Omental fat pad (tissue), 4 donors: ENCODE measurements around the gene TBC1D19. TPM values are rescaled to one million over a fixed set of nuclear protein-coding genes. Genes with fewer than 3 reads are reported as not detected.
"Not testable (repeated sequence)": the region's sequence is repeated elsewhere in the genome, so short reads cannot be mapped to it uniquely, and the experiment has no call there.

Experiments used
- ATAC-seq: fragments of 150-250 bp; one replicate; pipeline ENCODE4 v1.9.1; 2016; ENCODE audit warnings: mild to moderate bottlenecking, moderate library complexity; ENCODE audit not compliant: low FRiP score
- DNase-seq: peaks from one replicate; pipeline ENCODE4 v3.0.0-alpha.2; 2019; ENCODE audit warnings: low spot score
- CTCF ChIP-seq, 3 donors: fragments of 450-650 bp; IDR thresholded peaks; one replicate each; pipeline ENCODE4 v1.5.1; 2016 to 2017; ENCODE audit warnings: antibody characterized with exemption in 3 of 3, mild to moderate bottlenecking in 3 of 3, moderate library complexity in 2 of 3
- total RNA-seq, 4 donors: library from RNA; depleted of rRNA; stranded (reverse); fragments of >200 nt; gene quantifications; one replicate each; pipeline ENCODE4 v1.1.0, GENCODE V29; 2016

TBC1D19 gene
- total RNA-seq, 4 donors from 2014 or later = 5.6 to 21.6 (median 12.3) TPM

DNA sequence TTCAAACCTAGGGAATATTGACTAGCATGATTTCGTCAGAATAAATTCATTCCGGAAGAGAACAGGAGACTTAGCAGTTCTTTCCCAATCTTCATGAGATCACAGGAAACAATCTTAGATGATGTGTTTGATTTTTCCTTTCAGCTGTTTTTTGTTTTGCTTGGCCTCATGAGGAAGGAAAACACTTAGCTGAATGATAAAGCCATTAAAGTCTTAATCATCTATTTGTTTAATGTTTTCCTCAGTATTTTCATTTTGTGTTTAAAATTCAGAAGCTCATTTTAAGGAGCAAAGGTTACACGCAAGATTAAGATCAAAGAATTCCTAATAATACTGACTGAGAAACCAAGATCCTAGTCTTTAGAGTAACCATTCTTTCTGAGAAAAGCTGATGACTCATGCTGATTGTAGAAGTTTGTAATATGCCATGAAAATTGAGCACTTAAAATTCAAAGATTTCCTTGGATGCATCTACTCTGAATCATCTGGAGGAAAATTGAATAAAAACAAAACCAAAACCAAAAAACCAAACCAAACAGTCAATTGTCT is 15.4 kb upstream of the TBC1D19 start:
- DNase-seq = no peak
- ATAC-seq = peak; percentile 49
- no peak for TF ChIP-seq CTCF (IDR thresholded peaks at IDR 0.05)

DNA sequence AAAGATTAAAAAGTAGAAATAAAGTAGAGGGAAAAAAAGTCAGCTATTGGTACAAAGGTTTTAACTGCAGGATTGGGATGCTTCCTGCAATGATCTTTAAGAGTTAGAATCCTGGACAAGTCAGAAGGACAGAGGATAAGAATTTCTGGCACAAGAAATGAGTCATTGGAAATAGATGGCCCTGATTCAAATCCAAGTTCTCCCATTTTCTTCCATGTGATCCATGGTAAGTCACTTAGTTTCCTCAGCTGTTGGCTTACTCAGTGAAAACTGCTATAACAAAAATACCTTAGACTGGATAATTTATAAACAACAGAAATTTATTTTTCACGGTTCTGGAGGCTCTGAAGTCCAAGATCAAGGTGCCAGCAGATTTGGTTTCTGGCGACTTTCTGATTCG is 13.3 kb upstream of the TBC1D19 start:
- DNase-seq = no peak
- no peak for ATAC-seq
- TF ChIP-seq CTCF (IDR thresholded peaks at IDR 0.05) = no peak

- DNase-seq (no peak), ATAC-seq (no peak)
- TF ChIP-seq CTCF (IDR thresholded peaks at IDR 0.05) = no peak
Measured at GRCh38 chr4:26573389-26573794, 10.5 kb upstream of the TBC1D19 start.

- ATAC-seq = no peak
- DNase-seq = no peak
- no peak for TF ChIP-seq CTCF (IDR thresholded peaks at IDR 0.05)
Measured at GRCh38 chr4:26574563-26574962, 9.3 kb upstream of the TBC1D19 start.

DNA sequence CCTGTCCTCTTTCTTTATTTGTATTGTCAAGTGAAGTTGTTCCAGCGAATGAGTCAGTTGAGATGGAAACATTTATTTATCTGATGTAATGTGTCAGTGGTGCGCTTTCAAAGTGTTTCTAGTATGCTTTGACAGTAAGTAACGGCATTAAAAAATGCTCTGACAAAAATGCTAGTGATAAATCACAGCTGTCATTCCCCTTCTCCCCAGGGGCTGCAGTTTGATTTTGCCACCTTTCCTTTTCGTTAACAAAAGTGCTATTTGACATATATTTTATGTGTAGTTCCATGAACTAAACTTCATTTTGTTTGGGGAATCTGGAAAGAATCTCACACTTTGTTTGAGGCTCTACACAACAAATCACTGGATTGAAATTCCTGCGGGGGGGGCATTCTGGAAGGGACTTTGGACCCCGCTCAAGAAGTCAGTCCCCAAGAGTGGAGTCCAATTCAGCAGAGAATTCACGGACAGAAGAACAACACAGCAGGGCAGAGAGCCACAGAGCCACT is 7.6 kb upstream of the TBC1D19 start:
- no peak for ATAC-seq
- DNase-seq = no peak
- TF ChIP-seq CTCF (IDR thresholded peaks at IDR 0.05) = no peak

- TF ChIP-seq CTCF (IDR thresholded peaks at IDR 0.05) = no peak
- no peak for DNase-seq
- ATAC-seq = no peak
Measured at GRCh38 chr4:26577066-26577465, 6.8 kb upstream of the TBC1D19 start.

DNA sequence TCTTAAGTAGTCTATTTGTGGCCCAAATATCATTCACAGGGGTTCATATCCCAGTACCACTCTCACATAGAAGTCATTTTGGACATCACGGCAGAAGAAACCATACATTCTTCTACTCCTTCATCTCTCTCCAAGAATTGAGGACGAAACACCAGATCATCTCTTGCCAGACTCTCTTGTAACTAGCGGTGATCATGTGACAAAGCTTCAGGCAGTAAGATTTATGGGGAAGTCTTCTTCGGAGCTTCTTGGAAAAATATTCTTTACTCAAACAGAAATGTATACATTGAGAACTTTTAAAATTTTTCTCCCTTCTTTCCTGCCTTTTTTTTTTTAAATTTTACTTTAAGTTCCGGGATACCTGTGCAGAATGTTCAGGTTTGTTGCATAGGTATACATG is 4.7 kb upstream of the TBC1D19 start:
- no peak for DNase-seq
- ATAC-seq = no peak
- no peak for TF ChIP-seq CTCF (IDR thresholded peaks at IDR 0.05)

- not testable (repeated sequence) for DNase-seq, ATAC-seq
Measured at GRCh38 chr4:26581341-26581740, 2.5 kb upstream of the TBC1D19 start.
